ENCODE results near the gene WNT7B.

The WNT7B gene

GRCh38 chr22:46009730-46010129, 32.8 kb upstream of the WNT7B start:
- Histone ChIP-seq H3K9me3 (ENCODE audit: control insufficient read depth, insufficient read depth, low read length) (peaks cover 4% of the 10 kb centered on the region; the same call in 1 of the 2 replicates), H3F3A (ENCODE audit: control insufficient read depth, insufficient read depth) (no peaks in the 10 kb centered on the region), H3K4me2 (ENCODE audit: low read length) (no peak overlapping the region), H3K27ac (ENCODE audit: low read depth, low read length) (no peak overlapping the region), H3K79me2 (ENCODE audit: control insufficient read depth, low read length) (no peaks in the 10 kb centered on the region), H3K4me3 (ENCODE audit: low read length) (no peak overlapping the region), H3K4me1 (ENCODE audit: control insufficient read depth, low read length) (peaks cover 19% of the 10 kb centered on the region), H3K36me3 (ENCODE audit: control insufficient read depth, low read length) (no peaks in the 10 kb centered on the region), H3K27me3 (ENCODE audit: control insufficient read depth, low read length) (peaks cover 2% of the 10 kb centered on the region), H4K20me1 (ENCODE audit: control insufficient read depth, insufficient read depth, low read depth, low read length) (no peaks in the 10 kb centered on the region), H3K9me2 (replicated peaks; ENCODE audit: control insufficient read depth, low read length) (no peaks in the 10 kb centered on the region)
- no peak for TF ChIP-seq CTCF (IDR thresholded peaks at IDR 0.05; ENCODE audit: low read depth, low read length, poor library complexity, severe bottlenecking)
- TF ChIP-seq EZH2phosphoT487 (IDR thresholded peaks at IDR 0.05; ENCODE audit: borderline replicate concordance, low read length), result no peak

- H3K4me1 ChIP-seq (ENCODE audit: control insufficient read depth, low read length), result peaks cover 18% of the 10 kb centered on the region
Measured at GRCh38 chr22:46008836-46009596, 32.1 kb upstream of the WNT7B start.

GRCh38 chr22:46008291-46008690, 31.3 kb upstream of the WNT7B start:
- TF ChIP-seq CTCF (IDR thresholded peaks at IDR 0.05; ENCODE audit: low read depth, low read length, poor library complexity, severe bottlenecking), result no peak
- no peak for TF ChIP-seq EZH2phosphoT487 (IDR thresholded peaks at IDR 0.05; ENCODE audit: borderline replicate concordance, low read length)
- H3K4me1 ChIP-seq (ENCODE audit: control insufficient read depth, low read length), result peaks cover 12% of the 10 kb centered on the region
- H3K4me3 ChIP-seq (ENCODE audit: low read length), result no peak overlapping the region
- no peak overlapping the region for H3K4me2 ChIP-seq (ENCODE audit: low read length)
- H3K27me3 ChIP-seq (ENCODE audit: control insufficient read depth, low read length), result no peaks in the 10 kb centered on the region
- no peaks in the 10 kb centered on the region for H3K36me3 ChIP-seq (ENCODE audit: control insufficient read depth, low read length)
- H3K9me2 ChIP-seq (replicated peaks; ENCODE audit: control insufficient read depth, low read length), result no peaks in the 10 kb centered on the region
- no peaks in the 10 kb centered on the region for H4K20me1 ChIP-seq (ENCODE audit: control insufficient read depth, insufficient read depth, low read depth, low read length)
- peaks cover 4% of the 10 kb centered on the region; the same call in 1 of the 2 replicates for H3K9me3 ChIP-seq (ENCODE audit: control insufficient read depth, insufficient read depth, low read length)
- H3K27ac ChIP-seq (ENCODE audit: low read depth, low read length), result no peak overlapping the region
- H3F3A ChIP-seq (ENCODE audit: control insufficient read depth, insufficient read depth), result no peaks in the 10 kb centered on the region
- no peaks in the 10 kb centered on the region for H3K79me2 ChIP-seq (ENCODE audit: control insufficient read depth, low read length)

More at GRCh38 chr22:46008836-46009596, 32.1 kb upstream of the WNT7B start:
- Histone ChIP-seq H3K4me3 (ENCODE audit: low read length) (no peak overlapping the region), H4K20me1 (ENCODE audit: control insufficient read depth, insufficient read depth, low read depth, low read length) (no peaks in the 10 kb centered on the region), H3K9me3 (ENCODE audit: control insufficient read depth, insufficient read depth, low read length) (peaks cover 4% of the 10 kb centered on the region; the same call in 1 of the 2 replicates), H3F3A (ENCODE audit: control insufficient read depth, insufficient read depth) (no peaks in the 10 kb centered on the region), H3K36me3 (ENCODE audit: control insufficient read depth, low read length) (no peaks in the 10 kb centered on the region), H3K9me2 (replicated peaks; ENCODE audit: control insufficient read depth, low read length) (no peaks in the 10 kb centered on the region), H3K79me2 (ENCODE audit: control insufficient read depth, low read length) (no peaks in the 10 kb centered on the region), H3K4me2 (ENCODE audit: low read length) (no peak overlapping the region), H3K27me3 (ENCODE audit: control insufficient read depth, low read length) (no peaks in the 10 kb centered on the region; the same call in 1 of the 2 replicates), H3K27ac (ENCODE audit: low read depth, low read length) (no peak overlapping the region)
- TF ChIP-seq EZH2phosphoT487 (IDR thresholded peaks at IDR 0.05; ENCODE audit: borderline replicate concordance, low read length) (no peak), CTCF (IDR thresholded peaks at IDR 0.05; ENCODE audit: low read depth, low read length, poor library complexity, severe bottlenecking) (no peak)
